Measurements from ENCODE around the gene BLZF1. TPM values are rescaled to one million over a fixed set of nuclear protein-coding genes. Genes with fewer than 3 reads are reported as not detected.

BLZF1 gene
- 12.2 TPM for polyA plus RNA-seq (2013, experiment 1 of 4)
- polyA plus RNA-seq (2013, experiment 2 of 4), result 14.6 TPM
- polyA plus RNA-seq (2013, experiment 3 of 4), result 13.7 TPM
- polyA plus RNA-seq (2013, experiment 4 of 4), result 14.8 TPM

GRCh38 chr1:169367686-169368405, at the start of gene BLZF1, which contains the start of gene NME7:
Gene BLZF1, plus strand, starts transcription at chr1:169368195. Its CDS starts 1,328 bp downstream, at chr1:169369523.
Gene NME7, minus strand, starts transcription at chr1:169367797. Its CDS starts 87 bp downstream, at chr1:169367710.
- Histone ChIP-seq H3K27ac (ENCODE audit: insufficient read depth, low read depth, low read length, poor library complexity, severe bottlenecking) (no peak within 1 kb of the TSS), H3K4me1 (ENCODE audit: control insufficient read depth, insufficient read depth, low read length) (peaks cover 3% of the 10 kb centered on the region), H3K27me3 (ENCODE audit: control insufficient read depth, insufficient read depth, low read length, poor library complexity, severe bottlenecking) (no peaks in the 10 kb centered on the region), H3K4me3 (ENCODE audit: insufficient read depth, low read depth, low read length) (peak within 1 kb of the TSS; percentile 75), H3K36me3 (ENCODE audit: control insufficient read depth, insufficient read depth, low read length) (peaks cover 4% of the 10 kb centered on the region), H3K9me3 (ENCODE audit: control insufficient read depth, low read length) (no peaks in the 10 kb centered on the region)
- 0% methylated on average over 37 of the region's 37 CpGs for WGBS, 2 experiments

- Histone ChIP-seq H3K36me3 (ENCODE audit: control insufficient read depth, insufficient read depth, low read length) (no peaks in the 10 kb centered on the region), H3K9me3 (ENCODE audit: control insufficient read depth, low read length) (no peaks in the 10 kb centered on the region), H3K27ac (ENCODE audit: insufficient read depth, low read depth, low read length, poor library complexity, severe bottlenecking) (no peak overlapping the region), H3K4me3 (ENCODE audit: insufficient read depth, low read depth, low read length) (no peak overlapping the region), H3K4me1 (ENCODE audit: control insufficient read depth, insufficient read depth, low read length) (no peaks in the 10 kb centered on the region), H3K27me3 (ENCODE audit: control insufficient read depth, insufficient read depth, low read length, poor library complexity, severe bottlenecking) (no peaks in the 10 kb centered on the region)
- WGBS, 2 experiments, result 94 to 95% methylated on average over 3 of the region's 3 CpGs
These were observed 49.3 kb upstream of the BLZF1 start for GRCh38 chr1:169318536-169319244.

GRCh38 chr1:169321539-169321938, 46.5 kb upstream of the BLZF1 start:
- no peaks in the 10 kb centered on the region for H3K27me3 ChIP-seq (ENCODE audit: control insufficient read depth, insufficient read depth, low read length, poor library complexity, severe bottlenecking)
- WGBS, 2 experiments, result no CpG with 5 or more reads among the region's 1 CpG
- no peaks in the 10 kb centered on the region for H3K9me3 ChIP-seq (ENCODE audit: control insufficient read depth, low read length)
- H3K4me1 ChIP-seq (ENCODE audit: control insufficient read depth, insufficient read depth, low read length), result no peaks in the 10 kb centered on the region
- H3K27ac ChIP-seq (ENCODE audit: insufficient read depth, low read depth, low read length, poor library complexity, severe bottlenecking), result no peak overlapping the region
- H3K4me3 ChIP-seq (ENCODE audit: insufficient read depth, low read depth, low read length), result no peak overlapping the region
- no peaks in the 10 kb centered on the region for H3K36me3 ChIP-seq (ENCODE audit: control insufficient read depth, insufficient read depth, low read length)

GRCh38 chr1:169322138-169322537, 45.9 kb upstream of the BLZF1 start:
- no peak overlapping the region for H3K27ac ChIP-seq (ENCODE audit: insufficient read depth, low read depth, low read length, poor library complexity, severe bottlenecking)
- H3K4me3 ChIP-seq (ENCODE audit: insufficient read depth, low read depth, low read length), result no peak overlapping the region
- no peaks in the 10 kb centered on the region for H3K9me3 ChIP-seq (ENCODE audit: control insufficient read depth, low read length)
- no peaks in the 10 kb centered on the region for H3K27me3 ChIP-seq (ENCODE audit: control insufficient read depth, insufficient read depth, low read length, poor library complexity, severe bottlenecking)
- H3K4me1 ChIP-seq (ENCODE audit: control insufficient read depth, insufficient read depth, low read length), result no peaks in the 10 kb centered on the region
- no peaks in the 10 kb centered on the region for H3K36me3 ChIP-seq (ENCODE audit: control insufficient read depth, insufficient read depth, low read length)
- 80 to 85% methylated on average over 3 of the region's 3 CpGs for WGBS, 2 experiments

GRCh38 chr1:169325117-169325516, 42.9 kb upstream of the BLZF1 start:
- WGBS, 2 experiments, result 93 to 100% methylated on average over 1 of the region's 1 CpG
- Histone ChIP-seq H3K4me3 (ENCODE audit: insufficient read depth, low read depth, low read length) (no peak overlapping the region), H3K4me1 (ENCODE audit: control insufficient read depth, insufficient read depth, low read length) (no peaks in the 10 kb centered on the region), H3K36me3 (ENCODE audit: control insufficient read depth, insufficient read depth, low read length) (no peaks in the 10 kb centered on the region), H3K27me3 (ENCODE audit: control insufficient read depth, insufficient read depth, low read length, poor library complexity, severe bottlenecking) (no peaks in the 10 kb centered on the region), H3K27ac (ENCODE audit: insufficient read depth, low read depth, low read length, poor library complexity, severe bottlenecking) (no peak overlapping the region), H3K9me3 (ENCODE audit: control insufficient read depth, low read length) (no peaks in the 10 kb centered on the region)

- Histone ChIP-seq H3K27ac (ENCODE audit: insufficient read depth, low read depth, low read length, poor library complexity, severe bottlenecking) (no peak overlapping the region), H3K4me1 (ENCODE audit: control insufficient read depth, insufficient read depth, low read length) (no peaks in the 10 kb centered on the region), H3K27me3 (ENCODE audit: control insufficient read depth, insufficient read depth, low read length, poor library complexity, severe bottlenecking) (no peaks in the 10 kb centered on the region), H3K4me3 (ENCODE audit: insufficient read depth, low read depth, low read length) (no peak overlapping the region), H3K9me3 (ENCODE audit: control insufficient read depth, low read length) (no peaks in the 10 kb centered on the region), H3K36me3 (ENCODE audit: control insufficient read depth, insufficient read depth, low read length) (no peaks in the 10 kb centered on the region)
- 94 to 95% methylated on average over 3 of the region's 3 CpGs for WGBS, 2 experiments
These were observed 41.6 kb upstream of the BLZF1 start for GRCh38 chr1:169326261-169326955.

GRCh38 chr1:169326956-169327268, 41.1 kb upstream of the BLZF1 start:
- no peak overlapping the region for H3K27ac ChIP-seq (ENCODE audit: insufficient read depth, low read depth, low read length, poor library complexity, severe bottlenecking)
- no peaks in the 10 kb centered on the region for H3K36me3 ChIP-seq (ENCODE audit: control insufficient read depth, insufficient read depth, low read length)

GRCh38 chr1:169327875-169328274, 40.1 kb upstream of the BLZF1 start:
- Histone ChIP-seq H3K27ac (ENCODE audit: insufficient read depth, low read depth, low read length, poor library complexity, severe bottlenecking) (no peak overlapping the region), H3K4me3 (ENCODE audit: insufficient read depth, low read depth, low read length) (no peak overlapping the region), H3K27me3 (ENCODE audit: control insufficient read depth, insufficient read depth, low read length, poor library complexity, severe bottlenecking) (no peaks in the 10 kb centered on the region), H3K4me1 (ENCODE audit: control insufficient read depth, insufficient read depth, low read length) (no peaks in the 10 kb centered on the region), H3K36me3 (ENCODE audit: control insufficient read depth, insufficient read depth, low read length) (no peaks in the 10 kb centered on the region), H3K9me3 (ENCODE audit: control insufficient read depth, low read length) (no peaks in the 10 kb centered on the region)
- 90 to 98% methylated on average over 2 of the region's 2 CpGs for WGBS, 2 experiments

More at GRCh38 chr1:169326956-169327268, 41.1 kb upstream of the BLZF1 start:
- Histone ChIP-seq H3K27me3 (ENCODE audit: control insufficient read depth, insufficient read depth, low read length, poor library complexity, severe bottlenecking) (no peaks in the 10 kb centered on the region), H3K4me1 (ENCODE audit: control insufficient read depth, insufficient read depth, low read length) (no peaks in the 10 kb centered on the region), H3K9me3 (ENCODE audit: control insufficient read depth, low read length) (no peaks in the 10 kb centered on the region), H3K4me3 (ENCODE audit: insufficient read depth, low read depth, low read length) (no peak overlapping the region)

GRCh38 chr1:169329383-169329782, 38.6 kb upstream of the BLZF1 start:
- Histone ChIP-seq H3K4me3 (ENCODE audit: insufficient read depth, low read depth, low read length) (no peak overlapping the region), H3K27me3 (ENCODE audit: control insufficient read depth, insufficient read depth, low read length, poor library complexity, severe bottlenecking) (no peaks in the 10 kb centered on the region), H3K9me3 (ENCODE audit: control insufficient read depth, low read length) (no peaks in the 10 kb centered on the region), H3K4me1 (ENCODE audit: control insufficient read depth, insufficient read depth, low read length) (no peaks in the 10 kb centered on the region), H3K27ac (ENCODE audit: insufficient read depth, low read depth, low read length, poor library complexity, severe bottlenecking) (no peak overlapping the region), H3K36me3 (ENCODE audit: control insufficient read depth, insufficient read depth, low read length) (no peaks in the 10 kb centered on the region)
- WGBS, 2 experiments, result 93% methylated on average over 1 of the region's 1 CpG

- 80 to 100% methylated on average over 1 of the region's 2 CpGs for WGBS, 2 experiments
- Histone ChIP-seq H3K9me3 (ENCODE audit: control insufficient read depth, low read length) (no peaks in the 10 kb centered on the region), H3K4me3 (ENCODE audit: insufficient read depth, low read depth, low read length) (no peak overlapping the region), H3K27ac (ENCODE audit: insufficient read depth, low read depth, low read length, poor library complexity, severe bottlenecking) (no peak overlapping the region), H3K4me1 (ENCODE audit: control insufficient read depth, insufficient read depth, low read length) (no peaks in the 10 kb centered on the region), H3K36me3 (ENCODE audit: control insufficient read depth, insufficient read depth, low read length) (no peaks in the 10 kb centered on the region), H3K27me3 (ENCODE audit: control insufficient read depth, insufficient read depth, low read length, poor library complexity, severe bottlenecking) (no peaks in the 10 kb centered on the region)
These were observed 37.1 kb upstream of the BLZF1 start for GRCh38 chr1:169330927-169331326.

All from ectodermal cell (in vitro differentiated cells).